Fibroblast of upper back skin (primary cell): ENCODE measurements around the gene SYNDIG1L.

Experiments used
- DNase-seq: peaks from one replicate; pipeline ENCODE4 v3.0.0-alpha.2; 2013

Gene SYNDIG1L

GRCh38 chr14:74358176-74358829 lies 67.7 kb downstream of the SYNDIG1L start:
- no peak for DNase-seq

GRCh38 chr14:74357585-74357984 lies 68.4 kb downstream of the SYNDIG1L start:
- DNase-seq = no peak

- DNase-seq = no peak
These were observed 69.0 kb downstream of the SYNDIG1L start for GRCh38 chr14:74356892-74357575.
